ENCODE data around the gene VASP.
A peak's percentile ranks its signal among the peaks of the same experiment; 100 is the strongest.

Gene VASP

GRCh38 chr19:45517641-45518468, 10.6 kb downstream of the VASP start:
- TF ChIP-seq ZFX (IDR thresholded peaks at IDR 0.05) (no peak), CTCF (conservative IDR thresholded peaks at IDR 0.05) (no peak)
- no peak overlapping the region for H3K27ac ChIP-seq

GRCh38 chr19:45518469-45518826, 11.2 kb downstream of the VASP start:
- TF ChIP-seq ZFX (IDR thresholded peaks at IDR 0.05): no peak
- TF ChIP-seq CTCF (conservative IDR thresholded peaks at IDR 0.05): no peak
- H3K27ac ChIP-seq: no peak overlapping the region

- H3K27ac ChIP-seq: no peak overlapping the region
Measured at GRCh38 chr19:45522010-45522941, 15.0 kb downstream of the VASP start.

GRCh38 chr19:45523642-45524256, 16.5 kb downstream of the VASP start:
- H3K27ac ChIP-seq: no peak overlapping the region
- TF ChIP-seq ZFX (IDR thresholded peaks at IDR 0.05) (no peak), CTCF (conservative IDR thresholded peaks at IDR 0.05) (peak; percentile 86)

More at GRCh38 chr19:45522010-45522941, 15.0 kb downstream of the VASP start:
- no peak for TF ChIP-seq ZFX (IDR thresholded peaks at IDR 0.05)
- TF ChIP-seq CTCF (conservative IDR thresholded peaks at IDR 0.05): no peak

- TF ChIP-seq ZFX (IDR thresholded peaks at IDR 0.05): no peak
- TF ChIP-seq CTCF (conservative IDR thresholded peaks at IDR 0.05): no peak
- H3K27ac ChIP-seq: no peak overlapping the region
Measured at GRCh38 chr19:45524575-45525129, 17.4 kb downstream of the VASP start.

GRCh38 chr19:45526143-45526542, 18.9 kb downstream of the VASP start:
- TF ChIP-seq ZFX (IDR thresholded peaks at IDR 0.05): no peak
- no peak for TF ChIP-seq CTCF (conservative IDR thresholded peaks at IDR 0.05)
- H3K27ac ChIP-seq: no peak overlapping the region

Data from C4-2B (cell line).